NCI-H345 (cell line): ENCODE results near the gene SATL1.
"Not testable (repeated sequence)": the region's sequence is repeated elsewhere in the genome, so short reads cannot be mapped to it uniquely, and the experiment has no call there.

Experiments
- DNase-seq: peaks from one replicate; lab custom pipeline; 2025; lab: John Stamatoyannopoulos, UW

SATL1 gene

GRCh38 chrX:85243761-85244449 is at the start of gene SATL1, which contains the start of gene ZNF711:
Gene SATL1, minus strand, starts transcription at chrX:85243779. Its CDS starts 134,811 bp downstream, at chrX:85108968.
Gene ZNF711, plus strand, starts transcription at chrX:85243991. Its CDS starts 3,582 bp downstream, at chrX:85247573.
- peak; percentile 93 for DNase-seq

- DNase-seq, result no peak
Measured at GRCh38 chrX:85288992-85289723, 45.6 kb upstream of the SATL1 start.

- DNase-seq, result not testable (repeated sequence)
Measured at GRCh38 chrX:85285286-85285685, 41.7 kb upstream of the SATL1 start.

- peak; percentile 25 for DNase-seq
Measured at GRCh38 chrX:85244450-85245211, 1.1 kb upstream of the SATL1 start.

GRCh38 chrX:85243155-85243554 is 424 bp downstream of the SATL1 start:
- DNase-seq, result no peak

- no peak for DNase-seq
Measured at GRCh38 chrX:85223359-85223758, 20.2 kb downstream of the SATL1 start.

- DNase-seq, result no peak
Measured at GRCh38 chrX:85221361-85221760, 22.2 kb downstream of the SATL1 start.

GRCh38 chrX:85215946-85216345 is 27.6 kb downstream of the SATL1 start:
- no peak for DNase-seq

- DNase-seq, result no peak
Measured at GRCh38 chrX:85213792-85214530, 29.6 kb downstream of the SATL1 start.

GRCh38 chrX:85203461-85203970 is 40.1 kb downstream of the SATL1 start:
- DNase-seq, result no peak

GRCh38 chrX:85196319-85196718 is 47.3 kb downstream of the SATL1 start:
- DNase-seq, result no peak

- no peak for DNase-seq
Measured at GRCh38 chrX:85159644-85160043, 83.9 kb downstream of the SATL1 start.

- no peak for DNase-seq
Measured at GRCh38 chrX:85140964-85141363, 102.6 kb downstream of the SATL1 start.

GRCh38 chrX:85139422-85139821 is 104.2 kb downstream of the SATL1 start:
- DNase-seq, result no peak

GRCh38 chrX:85136409-85136808 is 107.2 kb downstream of the SATL1 start:
- DNase-seq, result no peak

- DNase-seq, result peak; percentile 34
Measured at GRCh38 chrX:85115252-85115651, 128.3 kb downstream of the SATL1 start.

- DNase-seq, result no peak
Measured at GRCh38 chrX:85114776-85115175, 128.8 kb downstream of the SATL1 start.

GRCh38 chrX:85114171-85114570 is 129.4 kb downstream of the SATL1 start:
- DNase-seq, result no peak

GRCh38 chrX:85113746-85114145 is 129.8 kb downstream of the SATL1 start:
- no peak for DNase-seq

GRCh38 chrX:85112293-85112692 is 131.3 kb downstream of the SATL1 start:
- DNase-seq, result no peak

GRCh38 chrX:85111347-85111746 is 132.2 kb downstream of the SATL1 start:
- DNase-seq, result no peak

- DNase-seq, result no peak
Measured at GRCh38 chrX:85109235-85109634, 134.3 kb downstream of the SATL1 start.
